ENCODE results near the gene ACBD4. TPM values are rescaled to one million over a fixed set of nuclear protein-coding genes. Genes with fewer than 3 reads are reported as not detected.
A peak's percentile ranks its signal among the peaks of the same experiment; 100 is the strongest.

ACBD4 gene
- total and polyA plus RNA-seq, 2 of the 13 experiments (the other 11 are each of a cell fraction or from before 2014, with no cell fraction given): 16.1 to 26.9 TPM

DNA sequence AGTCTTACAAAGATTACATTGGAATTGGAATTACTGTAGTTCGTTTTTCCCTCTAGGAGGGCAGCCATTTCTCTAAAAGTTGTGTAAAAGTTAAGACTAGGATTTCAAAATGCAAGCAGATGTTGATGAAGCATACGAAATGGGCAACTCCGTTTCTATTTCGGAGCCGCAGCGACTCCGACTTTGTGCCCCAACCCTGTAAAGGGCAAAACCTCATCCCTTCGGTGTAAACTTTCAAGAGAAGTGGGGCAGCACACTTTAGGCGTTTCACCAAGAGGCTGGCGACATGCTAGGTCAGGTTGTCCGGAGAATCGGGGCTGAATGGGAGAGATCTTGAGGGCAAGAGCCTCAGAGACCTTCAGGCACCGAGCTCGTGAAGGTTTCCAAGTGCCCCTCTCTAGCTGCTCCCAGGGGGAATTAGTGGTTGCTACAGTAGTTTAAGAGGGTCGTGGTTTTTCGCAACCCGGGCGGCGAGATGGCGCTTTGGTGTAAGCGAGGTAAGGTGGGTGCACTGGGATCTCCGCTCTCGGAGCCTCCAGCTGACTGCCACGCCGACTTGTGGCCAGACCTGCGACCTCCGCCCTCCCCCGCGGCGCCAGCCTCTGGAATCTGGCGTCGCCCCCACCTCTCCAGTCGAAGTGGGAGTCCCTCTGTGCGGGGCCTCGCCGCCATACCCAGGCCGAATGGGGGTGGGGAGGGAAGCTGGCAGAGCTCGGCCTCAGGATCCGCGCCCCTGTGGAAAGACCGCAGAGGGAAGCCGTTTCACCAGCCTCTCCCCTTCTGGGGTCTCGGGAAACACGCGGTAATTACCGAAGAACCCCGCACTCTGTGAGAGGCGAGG, 25.2 kb downstream of the ACBD4 start (continued):
- no peak; the same call in 1 of the 2 replicates for TF ChIP-seq SIX1 (CRISPR knock-in tag; IDR thresholded peaks at IDR 0.05; ENCODE audit: borderline replicate concordance)
- TF ChIP-seq, protein P1, sequence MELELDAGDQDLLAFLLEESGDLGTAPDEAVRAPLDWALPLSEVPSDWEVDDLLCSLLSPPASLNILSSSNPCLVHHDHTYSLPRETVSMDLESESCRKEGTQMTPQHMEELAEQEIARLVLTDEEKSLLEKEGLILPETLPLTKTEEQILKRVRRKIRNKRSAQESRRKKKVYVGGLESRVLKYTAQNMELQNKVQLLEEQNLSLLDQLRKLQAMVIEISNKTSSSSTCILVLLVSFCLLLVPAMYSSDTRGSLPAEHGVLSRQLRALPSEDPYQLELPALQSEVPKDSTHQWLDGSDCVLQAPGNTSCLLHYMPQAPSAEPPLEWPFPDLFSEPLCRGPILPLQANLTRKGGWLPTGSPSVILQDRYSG (CRISPR knock-in tag; IDR thresholded peaks at IDR 0.05): peak; percentile 28; the same call in 1 of the 2 replicates
- TF ChIP-seq RCOR2 (CRISPR knock-in tag; IDR thresholded peaks at IDR 0.05): no peak; the same call in 1 of the 2 replicates
- TF ChIP-seq ETV5 (CRISPR knock-in tag; IDR thresholded peaks at IDR 0.05; ENCODE audit: borderline replicate concordance): no peak; the same call in 1 of the 2 replicates
- peak; percentile 91; the same call in 1 of the 2 replicates for TF ChIP-seq ZNF512B (CRISPR knock-in tag; IDR thresholded peaks at IDR 0.05; ENCODE audit: borderline replicate concordance)
- TF ChIP-seq ZNF101 (CRISPR knock-in tag; IDR thresholded peaks at IDR 0.05; ENCODE audit: borderline replicate concordance, low read depth): no peak; the same call in 1 of the 2 replicates
- TF ChIP-seq XRCC5 (optimal IDR thresholded peaks at IDR 0.05; ENCODE audit: low read length): peak; percentile 48
- TF ChIP-seq, protein P2, sequence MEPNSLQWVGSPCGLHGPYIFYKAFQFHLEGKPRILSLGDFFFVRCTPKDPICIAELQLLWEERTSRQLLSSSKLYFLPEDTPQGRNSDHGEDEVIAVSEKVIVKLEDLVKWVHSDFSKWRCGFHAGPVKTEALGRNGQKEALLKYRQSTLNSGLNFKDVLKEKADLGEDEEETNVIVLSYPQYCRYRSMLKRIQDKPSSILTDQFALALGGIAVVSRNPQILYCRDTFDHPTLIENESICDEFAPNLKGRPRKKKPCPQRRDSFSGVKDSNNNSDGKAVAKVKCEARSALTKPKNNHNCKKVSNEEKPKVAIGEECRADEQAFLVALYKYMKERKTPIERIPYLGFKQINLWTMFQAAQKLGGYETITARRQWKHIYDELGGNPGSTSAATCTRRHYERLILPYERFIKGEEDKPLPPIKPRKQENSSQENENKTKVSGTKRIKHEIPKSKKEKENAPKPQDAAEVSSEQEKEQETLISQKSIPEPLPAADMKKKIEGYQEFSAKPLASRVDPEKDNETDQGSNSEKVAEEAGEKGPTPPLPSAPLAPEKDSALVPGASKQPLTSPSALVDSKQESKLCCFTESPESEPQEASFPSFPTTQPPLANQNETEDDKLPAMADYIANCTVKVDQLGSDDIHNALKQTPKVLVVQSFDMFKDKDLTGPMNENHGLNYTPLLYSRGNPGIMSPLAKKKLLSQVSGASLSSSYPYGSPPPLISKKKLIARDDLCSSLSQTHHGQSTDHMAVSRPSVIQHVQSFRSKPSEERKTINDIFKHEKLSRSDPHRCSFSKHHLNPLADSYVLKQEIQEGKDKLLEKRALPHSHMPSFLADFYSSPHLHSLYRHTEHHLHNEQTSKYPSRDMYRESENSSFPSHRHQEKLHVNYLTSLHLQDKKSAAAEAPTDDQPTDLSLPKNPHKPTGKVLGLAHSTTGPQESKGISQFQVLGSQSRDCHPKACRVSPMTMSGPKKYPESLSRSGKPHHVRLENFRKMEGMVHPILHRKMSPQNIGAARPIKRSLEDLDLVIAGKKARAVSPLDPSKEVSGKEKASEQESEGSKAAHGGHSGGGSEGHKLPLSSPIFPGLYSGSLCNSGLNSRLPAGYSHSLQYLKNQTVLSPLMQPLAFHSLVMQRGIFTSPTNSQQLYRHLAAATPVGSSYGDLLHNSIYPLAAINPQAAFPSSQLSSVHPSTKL (CRISPR knock-in tag; IDR thresholded peaks at IDR 0.05): peak; percentile 27
- TF ChIP-seq ZBTB42 (CRISPR knock-in tag; IDR thresholded peaks at IDR 0.05): no peak; the same call in 1 of the 2 replicates
- TF ChIP-seq TSC22D2 (CRISPR knock-in tag; IDR thresholded peaks at IDR 0.05; ENCODE audit: borderline replicate concordance): no peak
- no peak for TF ChIP-seq FOXA1 (IDR thresholded peaks at IDR 0.05)
- TF ChIP-seq FOXA1 (CRISPR knock-in tag; IDR thresholded peaks at IDR 0.05): no peak
- TF ChIP-seq, protein P3, sequence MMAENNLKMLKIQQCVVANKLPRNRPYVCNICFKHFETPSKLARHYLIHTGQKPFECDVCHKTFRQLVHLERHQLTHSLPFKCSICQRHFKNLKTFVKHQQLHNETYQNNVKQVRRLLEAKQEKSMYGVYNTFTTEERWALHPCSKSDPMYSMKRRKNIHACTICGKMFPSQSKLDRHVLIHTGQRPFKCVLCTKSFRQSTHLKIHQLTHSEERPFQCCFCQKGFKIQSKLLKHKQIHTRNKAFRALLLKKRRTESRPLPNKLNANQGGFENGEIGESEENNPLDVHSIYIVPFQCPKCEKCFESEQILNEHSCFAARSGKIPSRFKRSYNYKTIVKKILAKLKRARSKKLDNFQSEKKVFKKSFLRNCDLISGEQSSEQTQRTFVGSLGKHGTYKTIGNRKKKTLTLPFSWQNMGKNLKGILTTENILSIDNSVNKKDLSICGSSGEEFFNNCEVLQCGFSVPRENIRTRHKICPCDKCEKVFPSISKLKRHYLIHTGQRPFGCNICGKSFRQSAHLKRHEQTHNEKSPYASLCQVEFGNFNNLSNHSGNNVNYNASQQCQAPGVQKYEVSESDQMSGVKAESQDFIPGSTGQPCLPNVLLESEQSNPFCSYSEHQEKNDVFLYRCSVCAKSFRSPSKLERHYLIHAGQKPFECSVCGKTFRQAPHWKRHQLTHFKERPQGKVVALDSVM (CRISPR knock-in tag; IDR thresholded peaks at IDR 0.05): peak; percentile 88
- TF ChIP-seq RFXANK (CRISPR knock-in tag; IDR thresholded peaks at IDR 0.05): no peak
- no peak for TF ChIP-seq EP300 (IDR thresholded peaks at IDR 0.05; ENCODE audit: low read depth in 2 of 2, low read length in 2 of 2)
- no peak; the same call in 1 of the 2 replicates for TF ChIP-seq EP300 (CRISPR knock-in tag; IDR thresholded peaks at IDR 0.05; ENCODE audit: borderline replicate concordance)
- TF ChIP-seq JDP2 (CRISPR knock-in tag; IDR thresholded peaks at IDR 0.05; ENCODE audit: borderline replicate concordance): no peak; the same call in 1 of the 2 replicates
- TF ChIP-seq ZNF7 (CRISPR knock-in tag; IDR thresholded peaks at IDR 0.05): no peak
- peak; percentile 61; the same call in 1 of the 2 replicates for TF ChIP-seq MXD1 (CRISPR knock-in tag; IDR thresholded peaks at IDR 0.05)
